ENCODE measurements around the gene RNF111.

DNA sequence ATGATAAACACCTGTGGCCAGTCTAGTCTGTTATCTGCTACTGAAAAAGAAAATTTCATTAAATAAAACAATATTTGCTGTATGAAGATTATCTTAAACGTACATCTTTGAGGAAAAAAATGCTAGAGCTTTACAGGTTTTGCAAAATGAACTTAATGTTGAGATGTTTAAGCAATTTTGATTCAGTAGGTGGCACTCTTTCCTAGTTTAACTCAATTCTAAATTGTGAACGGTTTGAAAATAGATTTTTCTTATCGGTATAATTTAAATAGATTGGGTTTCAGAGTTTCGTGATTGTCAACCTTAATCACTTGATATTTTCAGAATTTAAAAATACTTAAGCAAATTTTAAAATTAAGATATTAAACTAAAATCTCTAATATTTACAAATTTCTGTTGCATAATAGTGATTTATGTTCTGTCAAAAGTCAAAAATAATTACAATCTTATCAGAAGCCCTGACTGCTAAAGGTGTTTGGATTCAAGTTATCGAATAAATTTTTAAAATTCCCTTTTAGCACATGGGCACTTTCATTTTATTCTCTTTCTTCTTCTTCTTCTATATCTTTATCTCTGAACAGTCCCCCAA, 7.0 kb upstream of the RNF111 start:
- TF ChIP-seq POLR2A (IDR thresholded peaks at IDR 0.05): no peak
- TF ChIP-seq, protein P1, sequence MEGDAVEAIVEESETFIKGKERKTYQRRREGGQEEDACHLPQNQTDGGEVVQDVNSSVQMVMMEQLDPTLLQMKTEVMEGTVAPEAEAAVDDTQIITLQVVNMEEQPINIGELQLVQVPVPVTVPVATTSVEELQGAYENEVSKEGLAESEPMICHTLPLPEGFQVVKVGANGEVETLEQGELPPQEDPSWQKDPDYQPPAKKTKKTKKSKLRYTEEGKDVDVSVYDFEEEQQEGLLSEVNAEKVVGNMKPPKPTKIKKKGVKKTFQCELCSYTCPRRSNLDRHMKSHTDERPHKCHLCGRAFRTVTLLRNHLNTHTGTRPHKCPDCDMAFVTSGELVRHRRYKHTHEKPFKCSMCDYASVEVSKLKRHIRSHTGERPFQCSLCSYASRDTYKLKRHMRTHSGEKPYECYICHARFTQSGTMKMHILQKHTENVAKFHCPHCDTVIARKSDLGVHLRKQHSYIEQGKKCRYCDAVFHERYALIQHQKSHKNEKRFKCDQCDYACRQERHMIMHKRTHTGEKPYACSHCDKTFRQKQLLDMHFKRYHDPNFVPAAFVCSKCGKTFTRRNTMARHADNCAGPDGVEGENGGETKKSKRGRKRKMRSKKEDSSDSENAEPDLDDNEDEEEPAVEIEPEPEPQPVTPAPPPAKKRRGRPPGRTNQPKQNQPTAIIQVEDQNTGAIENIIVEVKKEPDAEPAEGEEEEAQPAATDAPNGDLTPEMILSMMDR (IDR thresholded peaks at IDR 0.05): peak in 3 of 4 experiments; percentile 39 to 69 (median 57)
- TF ChIP-seq POLR2AphosphoS5 (IDR thresholded peaks at IDR 0.05): no peak

All from prostate gland (tissue), 2 donors.